HUES6 (cell line): ENCODE results near the gene ZBED6.
"Not testable (repeated sequence)": the region's sequence is repeated elsewhere in the genome, so short reads cannot be mapped to it uniquely, and the experiment has no call there.

Experiments
- H3K27ac ChIP-seq: 2 replicates; pipeline ENCODE4 v1.7.0; 2013; ENCODE audit warnings: low read depth, mild to moderate bottlenecking, low read length, inconsistent platforms
- H3K27me3 ChIP-seq: 2 replicates; pipeline ENCODE4 v1.6.1; 2013; ENCODE audit warnings: low read length; ENCODE audit not compliant: control insufficient read depth, insufficient read depth
- H3K36me3 ChIP-seq: 2 replicates; pipeline ENCODE4 v1.6.1; 2013; ENCODE audit warnings: low read length; ENCODE audit not compliant: control insufficient read depth, insufficient read depth
- H3K4me1 ChIP-seq: 2 replicates; pipeline ENCODE4 v1.6.1; 2013; ENCODE audit warnings: low read length; ENCODE audit not compliant: control insufficient read depth, insufficient read depth
- H3K4me3 ChIP-seq: 2 replicates; pipeline ENCODE4 v1.5.1; 2013; ENCODE audit warnings: low read depth, low read length
- H3K9ac ChIP-seq: one replicate; pipeline ENCODE4 v1.6.1; 2013; ENCODE audit warnings: mild to moderate bottlenecking, low read length
- H3K9me3 ChIP-seq: 2 replicates; pipeline ENCODE4 v1.6.1; 2013; ENCODE audit warnings: low read depth, low read length; ENCODE audit not compliant: control insufficient read depth, insufficient read depth

The ZBED6 gene

DNA sequence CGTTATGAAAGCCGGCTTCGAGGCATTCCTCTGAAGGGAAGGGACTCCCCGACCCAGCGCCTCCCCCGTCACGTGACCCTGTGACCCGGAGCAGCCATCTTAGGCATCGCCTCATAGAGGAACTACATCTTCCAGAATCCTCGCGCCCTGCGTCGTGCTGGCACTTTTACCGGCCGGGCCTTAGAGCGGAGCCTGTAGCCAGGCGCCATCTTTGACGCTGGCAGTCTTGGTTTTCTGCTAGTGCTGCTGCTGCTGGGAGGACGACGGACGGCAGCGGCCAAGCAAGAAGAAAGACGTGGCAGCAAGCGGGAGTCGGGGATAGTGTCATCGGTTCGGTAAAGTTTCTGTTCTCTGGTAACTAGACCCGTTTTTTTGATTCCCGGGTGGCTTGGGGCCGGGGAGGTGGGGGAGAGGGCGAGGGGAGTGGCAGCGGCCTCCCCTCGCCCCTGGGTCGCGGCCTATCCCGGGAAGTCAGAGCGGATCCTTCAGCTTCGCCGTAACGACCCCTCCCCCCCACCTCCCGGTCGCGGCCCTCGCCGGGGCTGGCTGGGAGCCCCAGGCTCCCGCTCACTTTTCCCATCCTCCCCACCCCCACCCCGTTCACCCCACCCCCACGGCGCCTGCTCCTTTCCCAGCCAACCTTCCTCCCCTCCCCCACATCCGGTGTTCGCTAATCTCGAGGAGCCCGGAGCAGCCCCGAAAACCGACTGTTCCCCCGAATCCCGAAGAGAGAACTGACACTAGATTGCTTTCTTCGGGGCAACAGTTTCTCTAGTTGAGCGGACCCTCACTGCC, at the start of gene ZBED6, which contains the start of gene ZC3H11A:
TSS of gene ZBED6 (plus strand) at position 183 of the 795 bp plus-strand sequence. CDS start 1,900 bp downstream, outside the sequence.
TSS of gene ZC3H11A (plus strand) at position 183 of the 795 bp plus-strand sequence. CDS start 21,448 bp downstream, outside the sequence.
- peak within 1 kb of the TSS; percentile 79 for H3K4me3 ChIP-seq
- H3K9ac ChIP-seq = peak within 1 kb of the TSS; percentile 96
- peaks cover 16% of the 10 kb centered on the region for H3K9me3 ChIP-seq
- peaks cover 15% of the 10 kb centered on the region for H3K4me1 ChIP-seq
- H3K27me3 ChIP-seq = no peaks in the 10 kb centered on the region
- peaks cover 36% of the 10 kb centered on the region for H3K36me3 ChIP-seq
- H3K27ac ChIP-seq = peak within 1 kb of the TSS; percentile 98

GRCh38 chr1:203746281-203746680, 49.1 kb upstream of the ZBED6 start:
- Histone ChIP-seq H3K27me3 (no peaks in the 10 kb centered on the region), H3K4me1 (peaks cover 24% of the 10 kb centered on the region), H3K9ac (no peak overlapping the region), H3K4me3 (no peak overlapping the region), H3K27ac (no peak overlapping the region), H3K9me3 (no peaks in the 10 kb centered on the region), H3K36me3 (no peaks in the 10 kb centered on the region)

DNA sequence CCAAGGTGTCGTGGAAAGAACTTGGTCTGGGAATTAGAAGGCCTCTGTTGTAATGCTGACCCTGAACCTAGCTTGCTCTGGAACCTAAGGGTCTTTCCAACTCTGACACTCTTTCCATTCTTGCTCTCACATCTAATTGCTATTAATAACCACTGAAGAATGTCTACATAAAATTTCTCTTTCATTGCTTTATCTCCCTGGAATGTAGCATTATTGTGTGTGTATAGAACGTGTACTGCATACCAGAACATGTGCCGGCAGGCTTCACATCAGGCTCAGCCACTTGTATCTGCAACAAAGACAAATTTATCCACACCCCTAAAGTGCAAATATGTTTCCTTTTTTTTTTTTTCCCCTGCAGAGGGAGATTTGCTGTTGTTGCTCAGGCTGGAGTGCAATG, 44.4 kb upstream of the ZBED6 start:
- no peaks in the 10 kb centered on the region for H3K36me3 ChIP-seq
- no peak overlapping the region for H3K4me3 ChIP-seq
- H3K27ac ChIP-seq = no peak overlapping the region
- no peaks in the 10 kb centered on the region for H3K27me3 ChIP-seq
- H3K4me1 ChIP-seq = peaks cover 6% of the 10 kb centered on the region
- no peak overlapping the region for H3K9ac ChIP-seq
- no peaks in the 10 kb centered on the region for H3K9me3 ChIP-seq

- H3K4me1 ChIP-seq = peaks cover 11% of the 10 kb centered on the region
- not testable (repeated sequence) for H3K9ac ChIP-seq, H3K27me3 ChIP-seq, H3K9me3 ChIP-seq, H3K27ac ChIP-seq, H3K4me3 ChIP-seq, H3K36me3 ChIP-seq
These were observed 43.6 kb upstream of the ZBED6 start for GRCh38 chr1:203751618-203752361.

DNA sequence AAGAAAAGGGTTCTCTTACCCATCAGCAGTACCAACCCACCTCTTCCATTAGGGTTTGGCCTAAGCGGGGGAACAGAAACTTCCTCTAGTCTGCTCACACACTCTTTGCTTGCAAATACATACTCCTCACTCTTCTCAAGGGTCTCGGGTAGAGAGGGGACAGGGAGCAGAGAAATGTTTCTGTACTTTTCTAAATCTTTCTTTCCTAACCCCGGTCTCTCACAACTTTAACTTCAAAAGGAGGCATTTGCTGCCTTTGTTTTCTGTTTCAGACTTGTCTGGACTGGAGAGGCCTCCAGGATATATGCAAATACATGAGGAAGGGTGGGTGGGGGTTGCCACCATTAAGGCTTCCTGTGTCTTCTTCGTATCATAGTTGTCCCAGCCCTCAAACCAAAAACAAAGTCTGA, 41.0 kb upstream of the ZBED6 start:
- peaks cover 11% of the 10 kb centered on the region for H3K4me1 ChIP-seq
- no peaks in the 10 kb centered on the region for H3K9me3 ChIP-seq
- no peaks in the 10 kb centered on the region for H3K27me3 ChIP-seq
- H3K9ac ChIP-seq = no peak overlapping the region
- no peak overlapping the region for H3K4me3 ChIP-seq
- no peak overlapping the region for H3K27ac ChIP-seq
- no peaks in the 10 kb centered on the region for H3K36me3 ChIP-seq

GRCh38 chr1:203756036-203756435, 39.4 kb upstream of the ZBED6 start:
- Histone ChIP-seq H3K27ac (no peak overlapping the region), H3K9me3 (no peaks in the 10 kb centered on the region), H3K4me3 (no peak overlapping the region), H3K36me3 (no peaks in the 10 kb centered on the region), H3K4me1 (peaks cover 11% of the 10 kb centered on the region), H3K9ac (no peak overlapping the region), H3K27me3 (no peaks in the 10 kb centered on the region)

- peaks cover 11% of the 10 kb centered on the region for H3K4me1 ChIP-seq
- not testable (repeated sequence) for H3K9ac ChIP-seq
These were observed 36.7 kb upstream of the ZBED6 start for GRCh38 chr1:203758749-203759148.

DNA sequence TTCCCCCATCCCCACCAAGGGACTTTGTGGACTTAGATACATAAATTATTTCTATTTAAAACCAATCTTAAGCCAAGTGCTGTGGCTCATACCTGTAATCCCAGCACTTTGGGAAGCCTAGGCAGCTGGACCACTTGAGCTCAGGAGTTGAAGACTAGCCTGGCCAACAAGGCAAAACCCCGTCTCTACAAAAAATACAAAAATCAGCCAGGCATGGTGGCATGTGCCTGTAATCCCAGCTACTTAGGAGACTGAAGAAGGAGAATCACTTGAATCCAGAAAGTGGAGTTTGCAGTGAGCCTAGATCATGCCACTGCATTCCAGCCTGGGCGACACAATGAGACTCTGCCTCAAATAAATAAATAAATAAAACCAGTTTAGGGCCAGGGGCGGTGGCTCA, 34.9 kb upstream of the ZBED6 start:
- Histone ChIP-seq H3K9me3 (no peaks in the 10 kb centered on the region), H3K27ac (no peak overlapping the region), H3K4me1 (peaks cover 7% of the 10 kb centered on the region; the same call in 1 of the 2 replicates), H3K4me3 (no peak overlapping the region), H3K9ac (no peak overlapping the region), H3K36me3 (no peaks in the 10 kb centered on the region), H3K27me3 (no peaks in the 10 kb centered on the region)

More at GRCh38 chr1:203758749-203759148, 36.7 kb upstream of the ZBED6 start:
- not testable (repeated sequence) for H3K27ac ChIP-seq, H3K4me3 ChIP-seq, H3K36me3 ChIP-seq, H3K9me3 ChIP-seq, H3K27me3 ChIP-seq

- not testable (repeated sequence) for H3K27me3 ChIP-seq, H3K4me3 ChIP-seq, H3K9ac ChIP-seq, H3K9me3 ChIP-seq, H3K27ac ChIP-seq, H3K36me3 ChIP-seq, H3K4me1 ChIP-seq
These were observed 33.5 kb upstream of the ZBED6 start for GRCh38 chr1:203761958-203762357.

GRCh38 chr1:203763505-203763904, 31.9 kb upstream of the ZBED6 start:
- Histone ChIP-seq H3K27me3 (no peaks in the 10 kb centered on the region), H3K4me3 (no peak overlapping the region), H3K9me3 (no peaks in the 10 kb centered on the region), H3K27ac (no peak overlapping the region), H3K4me1 (no peaks in the 10 kb centered on the region; the same call in 1 of the 2 replicates), H3K9ac (no peak overlapping the region), H3K36me3 (no peaks in the 10 kb centered on the region)
